Stomach (tissue), 4 donors: ENCODE results near the gene PPM1F.
"Not testable (repeated sequence)": the region's sequence is repeated elsewhere in the genome, so short reads cannot be mapped to it uniquely, and the experiment has no call there.

Experiments
- EP300 ChIP-seq: sonication (generic); formaldehyde crosslinking; IDR thresholded peaks from one replicate; pipeline ENCODE4 v1.6.1; 2017; ENCODE audit warnings: antibody characterized with exemption
- POLR2A ChIP-seq, 4 donors: fragments of 450-650 bp; IDR thresholded peaks; one replicate each; pipeline ENCODE4 v1.6.1; 2016; ENCODE audit warnings: antibody characterized with exemption in 4 of 4, control low read depth in 2 of 4, mild to moderate bottlenecking in 1 of 4, moderate library complexity in 1 of 4
- POLR2AphosphoS5 ChIP-seq, 3 donors: sonication (generic); formaldehyde crosslinking; IDR thresholded peaks; one replicate each; pipeline ENCODE4 v1.6.1; 2016; ENCODE audit warnings: antibody characterized with exemption in 3 of 3
- TF ChIP-seq, protein P1 (sequence below), 7 experiments: fragments of 450-650 bp in 4 of 7; fragments of 200-600 bp in 3 of 7; sonication (generic) in 3 of 7; IDR thresholded peaks; one replicate each; pipeline ENCODE4 v1.5.1; 2016 to 2019; ENCODE audit warnings: antibody characterized with exemption in 7 of 7, control low read depth in 2 of 7, mild to moderate bottlenecking in 1 of 7

DNA sequence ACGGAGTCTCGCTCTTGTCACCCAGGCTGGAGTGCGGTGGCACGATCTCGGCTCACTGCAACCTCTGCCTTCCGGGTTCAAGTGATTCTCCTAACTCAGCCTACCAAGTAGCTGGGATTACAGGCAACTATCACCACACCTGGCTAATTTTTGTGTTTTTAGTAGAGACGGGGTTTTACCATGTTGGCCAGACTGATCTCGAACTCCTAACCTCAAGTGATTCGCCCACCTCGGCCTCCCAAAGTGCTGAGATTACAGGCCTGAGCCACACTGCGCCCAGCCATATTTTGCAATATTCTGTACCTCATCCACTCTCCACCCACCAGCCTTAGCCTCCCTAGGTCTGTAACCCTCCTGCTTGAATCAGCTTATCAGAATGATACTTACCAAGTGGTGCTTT lies 47.4 kb downstream of the PPM1F start:
- TF ChIP-seq, protein P1, sequence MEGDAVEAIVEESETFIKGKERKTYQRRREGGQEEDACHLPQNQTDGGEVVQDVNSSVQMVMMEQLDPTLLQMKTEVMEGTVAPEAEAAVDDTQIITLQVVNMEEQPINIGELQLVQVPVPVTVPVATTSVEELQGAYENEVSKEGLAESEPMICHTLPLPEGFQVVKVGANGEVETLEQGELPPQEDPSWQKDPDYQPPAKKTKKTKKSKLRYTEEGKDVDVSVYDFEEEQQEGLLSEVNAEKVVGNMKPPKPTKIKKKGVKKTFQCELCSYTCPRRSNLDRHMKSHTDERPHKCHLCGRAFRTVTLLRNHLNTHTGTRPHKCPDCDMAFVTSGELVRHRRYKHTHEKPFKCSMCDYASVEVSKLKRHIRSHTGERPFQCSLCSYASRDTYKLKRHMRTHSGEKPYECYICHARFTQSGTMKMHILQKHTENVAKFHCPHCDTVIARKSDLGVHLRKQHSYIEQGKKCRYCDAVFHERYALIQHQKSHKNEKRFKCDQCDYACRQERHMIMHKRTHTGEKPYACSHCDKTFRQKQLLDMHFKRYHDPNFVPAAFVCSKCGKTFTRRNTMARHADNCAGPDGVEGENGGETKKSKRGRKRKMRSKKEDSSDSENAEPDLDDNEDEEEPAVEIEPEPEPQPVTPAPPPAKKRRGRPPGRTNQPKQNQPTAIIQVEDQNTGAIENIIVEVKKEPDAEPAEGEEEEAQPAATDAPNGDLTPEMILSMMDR (IDR thresholded peaks at IDR 0.05) = not testable (repeated sequence)
- TF ChIP-seq POLR2AphosphoS5 (IDR thresholded peaks at IDR 0.05); POLR2A (IDR thresholded peaks at IDR 0.05); EP300: not testable (repeated sequence)
